ENCODE results near the gene TMEM52.

GRCh38 chr1:1920608-1921458 lies 1.8 kb upstream of the TMEM52 start:
- no peak for TF ChIP-seq CTCF (IDR thresholded peaks at IDR 0.05; ENCODE audit: low read depth, low read length)
- no peak for TF ChIP-seq EZH2phosphoT487 (IDR thresholded peaks at IDR 0.05; ENCODE audit: low read depth)
